ENCODE results near the gene RHOXF1. TPM values are rescaled to one million over a fixed set of nuclear protein-coding genes. Genes with fewer than 3 reads are reported as not detected.

RHOXF1 gene
- total and polyA plus RNA-seq, 10 of the 15 experiments (the other 5 are each of a cell fraction or from before 2014, with no cell fraction given): 0.10 to 2.5 TPM; not detected in 8

- TF ChIP-seq IRF3 (IDR thresholded peaks at IDR 0.05): no peak
- peak; percentile 50 for TF ChIP-seq EED (IDR thresholded peaks at IDR 0.05; ENCODE audit: low read depth)
- TF ChIP-seq ETV6 (conservative IDR thresholded peaks at IDR 0.05 in 1 of 2, IDR thresholded peaks at IDR 0.05 in 1 of 2; ENCODE audit: borderline replicate concordance in 1 of 2, low read depth in 1 of 2): peak in 1 of 2 experiments; percentile 67; a peak in 1 of 4 replicates
- TF ChIP-seq STAT3 (IDR thresholded peaks at IDR 0.05; ENCODE audit: low read depth, low read length): no peak
- TF ChIP-seq CREM (IDR thresholded peaks at IDR 0.05; ENCODE audit: low read depth): no peak
Observed at GRCh38 chrX:120144178-120144844, 28.6 kb upstream of the RHOXF1 start (continued).

GRCh38 chrX:120140293-120140981 is 24.7 kb upstream of the RHOXF1 start:
- Histone ChIP-seq H3K9me3 (replicated peaks; ENCODE audit: control insufficient read depth, insufficient read depth, low read length) (peaks cover 1% of the 10 kb centered on the region; the same call in 2 of the 3 replicates), H3K9ac (ENCODE audit: control insufficient read depth, insufficient read depth, low read length) (no peak overlapping the region), H3K4me1 (ENCODE audit: control insufficient read depth, insufficient read depth, low read length) (no peaks in the 10 kb centered on the region), H3K4me3 (no peak overlapping the region), H3K4me2 (ENCODE audit: control insufficient read depth, insufficient read depth) (no peak overlapping the region), H3K27me3 (replicated peaks in 1 of 2; ENCODE audit: control insufficient read depth in 2 of 2, insufficient read depth in 2 of 2, low read length in 1 of 2) (no peaks in the 10 kb centered on the region), H4K20me1 (ENCODE audit: control insufficient read depth, insufficient read depth) (no peaks in the 10 kb centered on the region), H2AFZ (ENCODE audit: control insufficient read depth, low read depth, low read length) (no peak overlapping the region), H3K27ac (ENCODE audit: control insufficient read depth, insufficient read depth) (no peak overlapping the region), H3K36me3 (ENCODE audit: control insufficient read depth in 2 of 2, insufficient read depth in 2 of 2, low read length in 1 of 2) (no peaks in the 10 kb centered on the region), H3K79me2 (ENCODE audit: control insufficient read depth, insufficient read depth, low read length) (no peaks in the 10 kb centered on the region)
- peak; percentile 55 for ATAC-seq
- intact Hi-C loops (cut with micrococcal nuclease; ENCODE audit: unreplicated experiment): loop anchor here (10.0 kb wide), 1 partner anchor 156 kb away; no protein-coding TSS in a partner anchor
- WGBS (ENCODE audit: insufficient coverage, insufficient replicate concordance, low lambda C conversion rate, missing lambda C conversion rate): 41% methylated on average over 11 of the region's 11 CpGs
- in situ Hi-C loops (cut with MboI): loop anchor here (10.0 to 25.0 kb wide), 2 partner anchors 106 to 153 kb away; no protein-coding TSS in a partner anchor
- TF ChIP-seq BHLHE40 (IDR thresholded peaks at IDR 0.05; ENCODE audit: borderline replicate concordance in 1 of 2, low read depth in 2 of 2, low read length in 1 of 2): peak; percentile 23 to 69; a peak in 3 of 4 replicates
- no peak for TF ChIP-seq TBL1XR1 (IDR thresholded peaks at IDR 0.05; ENCODE audit: low read depth, low read length)
- no peak for FAIRE-seq
- SMC1A ChIA-PET (ENCODE audit: uncharacterized antibody, unreplicated experiment): no interaction called here
- no peak for DNase-seq (ENCODE audit: low read depth, low spot score)
- BruUV-seq (replicated peaks): no TSS peak
- CTCF ChIA-PET: interaction anchor here (0.9 to 1.3 kb wide), 2 partner anchors 159 to 173 kb away, joined by 3 to 4 read pairs; no protein-coding TSS in a partner anchor
- RAD21 ChIA-PET (ENCODE audit: unreplicated experiment): no interaction called here
- POLR2A ChIA-PET: no interaction called here
